ENCODE results near the gene PTTG1IP.

DNA sequence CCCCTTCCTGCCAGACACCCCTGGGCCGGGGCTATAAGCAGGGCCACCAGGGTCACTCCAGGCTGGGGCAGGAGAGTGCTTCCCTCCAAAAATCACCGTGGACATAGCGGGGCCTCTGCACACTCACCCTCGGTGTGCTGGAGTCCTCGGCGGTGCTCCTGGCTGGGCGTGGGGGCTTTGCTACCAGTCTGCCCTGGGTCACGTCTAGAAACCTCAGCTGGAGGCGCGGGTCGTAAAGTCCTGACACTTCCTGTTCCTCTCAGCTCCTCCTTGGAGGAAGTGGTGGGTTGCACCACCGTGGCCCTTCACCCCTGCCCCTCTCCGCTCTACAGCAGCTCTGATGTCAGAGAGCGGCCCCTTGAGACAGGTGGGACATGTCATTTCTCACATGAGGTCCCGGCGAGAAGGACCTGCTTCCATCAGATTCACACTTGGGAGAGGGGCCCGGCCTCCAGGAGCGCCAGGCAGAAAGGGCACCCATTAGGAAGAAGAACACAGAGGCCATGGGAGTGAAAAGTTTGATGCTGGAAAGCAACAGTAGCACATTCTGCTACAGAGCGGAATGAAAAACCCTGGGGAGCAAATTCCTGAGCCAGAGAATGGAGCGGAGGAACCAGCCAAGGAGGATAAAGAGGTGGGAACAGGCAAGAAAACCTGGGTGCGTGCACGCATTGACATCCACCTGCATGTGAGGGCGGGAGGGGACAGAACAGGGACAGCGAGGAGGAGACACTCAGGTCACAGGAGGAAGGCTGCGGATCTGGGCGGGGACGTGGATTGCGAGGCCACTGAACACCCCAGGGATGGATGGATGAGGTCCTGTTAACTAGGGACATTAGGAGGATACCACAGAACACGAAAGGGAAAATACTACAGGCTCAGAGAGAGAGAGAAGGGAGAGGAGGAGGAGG lies 47.5 kb upstream of the PTTG1IP start, which contains the start of gene ITGB2:
- TF ChIP-seq, protein P1, sequence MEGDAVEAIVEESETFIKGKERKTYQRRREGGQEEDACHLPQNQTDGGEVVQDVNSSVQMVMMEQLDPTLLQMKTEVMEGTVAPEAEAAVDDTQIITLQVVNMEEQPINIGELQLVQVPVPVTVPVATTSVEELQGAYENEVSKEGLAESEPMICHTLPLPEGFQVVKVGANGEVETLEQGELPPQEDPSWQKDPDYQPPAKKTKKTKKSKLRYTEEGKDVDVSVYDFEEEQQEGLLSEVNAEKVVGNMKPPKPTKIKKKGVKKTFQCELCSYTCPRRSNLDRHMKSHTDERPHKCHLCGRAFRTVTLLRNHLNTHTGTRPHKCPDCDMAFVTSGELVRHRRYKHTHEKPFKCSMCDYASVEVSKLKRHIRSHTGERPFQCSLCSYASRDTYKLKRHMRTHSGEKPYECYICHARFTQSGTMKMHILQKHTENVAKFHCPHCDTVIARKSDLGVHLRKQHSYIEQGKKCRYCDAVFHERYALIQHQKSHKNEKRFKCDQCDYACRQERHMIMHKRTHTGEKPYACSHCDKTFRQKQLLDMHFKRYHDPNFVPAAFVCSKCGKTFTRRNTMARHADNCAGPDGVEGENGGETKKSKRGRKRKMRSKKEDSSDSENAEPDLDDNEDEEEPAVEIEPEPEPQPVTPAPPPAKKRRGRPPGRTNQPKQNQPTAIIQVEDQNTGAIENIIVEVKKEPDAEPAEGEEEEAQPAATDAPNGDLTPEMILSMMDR (conservative IDR thresholded peaks at IDR 0.05 in 1 of 2, IDR thresholded peaks at IDR 0.05 in 1 of 2; ENCODE audit: low read depth in 1 of 2, low read length in 2 of 2) = no peak
- no peak for TF ChIP-seq EZH2 (IDR thresholded peaks at IDR 0.05; ENCODE audit: low read length, missing control alignments)
